ENCODE data around the gene GLI1.

GLI1 gene

DNA sequence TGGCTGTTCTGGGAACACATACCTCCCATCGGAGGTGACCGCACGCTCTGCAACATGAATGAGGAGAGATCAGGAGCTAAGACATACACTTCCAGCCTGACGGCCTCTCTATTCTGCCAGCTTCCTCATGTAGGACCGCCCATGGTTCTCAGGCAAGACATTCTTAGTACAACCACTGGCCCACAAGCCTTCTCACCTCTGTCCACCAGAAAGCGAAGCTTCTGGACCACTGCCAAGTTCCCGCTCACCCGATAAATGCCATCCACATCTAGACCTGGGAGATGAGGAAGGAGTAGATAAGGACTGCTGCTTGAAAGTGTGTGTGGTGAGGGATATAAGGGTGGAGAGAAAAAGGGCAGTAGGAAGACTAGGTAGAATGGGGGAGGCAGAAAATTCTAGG lies 14.8 kb downstream of the GLI1 start:
- no peak overlapping the region for H3K27ac ChIP-seq
- H3K9ac ChIP-seq = no peak overlapping the region
- H2AFZ ChIP-seq = no peak overlapping the region
- peaks cover 7% of the 10 kb centered on the region for H3K27me3 ChIP-seq (ENCODE audit: control insufficient read depth, insufficient read depth, low read length)
- H3K4me1 ChIP-seq = peaks cover 11% of the 10 kb centered on the region
- H3K4me3 ChIP-seq (ENCODE audit: low read depth, low read length) = no peak overlapping the region
- TF ChIP-seq, protein P1, sequence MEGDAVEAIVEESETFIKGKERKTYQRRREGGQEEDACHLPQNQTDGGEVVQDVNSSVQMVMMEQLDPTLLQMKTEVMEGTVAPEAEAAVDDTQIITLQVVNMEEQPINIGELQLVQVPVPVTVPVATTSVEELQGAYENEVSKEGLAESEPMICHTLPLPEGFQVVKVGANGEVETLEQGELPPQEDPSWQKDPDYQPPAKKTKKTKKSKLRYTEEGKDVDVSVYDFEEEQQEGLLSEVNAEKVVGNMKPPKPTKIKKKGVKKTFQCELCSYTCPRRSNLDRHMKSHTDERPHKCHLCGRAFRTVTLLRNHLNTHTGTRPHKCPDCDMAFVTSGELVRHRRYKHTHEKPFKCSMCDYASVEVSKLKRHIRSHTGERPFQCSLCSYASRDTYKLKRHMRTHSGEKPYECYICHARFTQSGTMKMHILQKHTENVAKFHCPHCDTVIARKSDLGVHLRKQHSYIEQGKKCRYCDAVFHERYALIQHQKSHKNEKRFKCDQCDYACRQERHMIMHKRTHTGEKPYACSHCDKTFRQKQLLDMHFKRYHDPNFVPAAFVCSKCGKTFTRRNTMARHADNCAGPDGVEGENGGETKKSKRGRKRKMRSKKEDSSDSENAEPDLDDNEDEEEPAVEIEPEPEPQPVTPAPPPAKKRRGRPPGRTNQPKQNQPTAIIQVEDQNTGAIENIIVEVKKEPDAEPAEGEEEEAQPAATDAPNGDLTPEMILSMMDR (IDR thresholded peaks at IDR 0.05) = no peak
- H3K36me3 ChIP-seq (ENCODE audit: control insufficient read depth, insufficient read depth, low read length) = no peaks in the 10 kb centered on the region
- H3K4me2 ChIP-seq (ENCODE audit: low read length) = no peak overlapping the region
- H3K79me2 ChIP-seq = no peaks in the 10 kb centered on the region
- no peaks in the 10 kb centered on the region for H3K9me3 ChIP-seq (ENCODE audit: control insufficient read depth, low read length)

DNA sequence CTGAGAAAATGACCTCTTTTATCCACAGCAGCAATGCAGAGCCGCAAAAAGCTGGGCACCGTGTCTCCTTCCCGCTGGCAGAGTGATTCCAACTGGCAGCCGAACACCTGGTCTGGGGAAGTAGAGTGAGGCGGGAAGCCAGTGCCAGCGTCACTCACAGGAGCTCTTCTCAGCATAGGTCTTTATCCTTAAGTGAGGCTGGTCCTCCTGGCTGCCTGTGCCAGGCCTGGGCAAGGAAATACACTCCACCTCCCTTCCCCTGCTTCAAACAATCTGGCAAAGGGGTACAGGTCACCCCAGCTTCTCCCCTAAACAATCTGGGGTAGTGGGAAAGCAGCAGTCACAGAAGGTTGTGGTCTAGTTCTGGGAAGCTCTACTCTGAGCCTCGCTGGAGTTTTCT lies 15.3 kb downstream of the GLI1 start:
- Histone ChIP-seq H3K27me3 (ENCODE audit: control insufficient read depth, insufficient read depth, low read length) (peaks cover 7% of the 10 kb centered on the region), H3K9me3 (ENCODE audit: control insufficient read depth, low read length) (no peaks in the 10 kb centered on the region), H2AFZ (peak overlapping the region; percentile 64), H3K4me3 (ENCODE audit: low read depth, low read length) (no peak overlapping the region), H3K9ac (no peak overlapping the region), H3K79me2 (no peaks in the 10 kb centered on the region), H3K36me3 (ENCODE audit: control insufficient read depth, insufficient read depth, low read length) (no peaks in the 10 kb centered on the region), H3K27ac (no peak overlapping the region), H3K4me2 (ENCODE audit: low read length) (peak overlapping the region; percentile 68), H3K4me1 (peaks cover 11% of the 10 kb centered on the region)
- TF ChIP-seq, protein P1 (IDR thresholded peaks at IDR 0.05) = no peak

DNA sequence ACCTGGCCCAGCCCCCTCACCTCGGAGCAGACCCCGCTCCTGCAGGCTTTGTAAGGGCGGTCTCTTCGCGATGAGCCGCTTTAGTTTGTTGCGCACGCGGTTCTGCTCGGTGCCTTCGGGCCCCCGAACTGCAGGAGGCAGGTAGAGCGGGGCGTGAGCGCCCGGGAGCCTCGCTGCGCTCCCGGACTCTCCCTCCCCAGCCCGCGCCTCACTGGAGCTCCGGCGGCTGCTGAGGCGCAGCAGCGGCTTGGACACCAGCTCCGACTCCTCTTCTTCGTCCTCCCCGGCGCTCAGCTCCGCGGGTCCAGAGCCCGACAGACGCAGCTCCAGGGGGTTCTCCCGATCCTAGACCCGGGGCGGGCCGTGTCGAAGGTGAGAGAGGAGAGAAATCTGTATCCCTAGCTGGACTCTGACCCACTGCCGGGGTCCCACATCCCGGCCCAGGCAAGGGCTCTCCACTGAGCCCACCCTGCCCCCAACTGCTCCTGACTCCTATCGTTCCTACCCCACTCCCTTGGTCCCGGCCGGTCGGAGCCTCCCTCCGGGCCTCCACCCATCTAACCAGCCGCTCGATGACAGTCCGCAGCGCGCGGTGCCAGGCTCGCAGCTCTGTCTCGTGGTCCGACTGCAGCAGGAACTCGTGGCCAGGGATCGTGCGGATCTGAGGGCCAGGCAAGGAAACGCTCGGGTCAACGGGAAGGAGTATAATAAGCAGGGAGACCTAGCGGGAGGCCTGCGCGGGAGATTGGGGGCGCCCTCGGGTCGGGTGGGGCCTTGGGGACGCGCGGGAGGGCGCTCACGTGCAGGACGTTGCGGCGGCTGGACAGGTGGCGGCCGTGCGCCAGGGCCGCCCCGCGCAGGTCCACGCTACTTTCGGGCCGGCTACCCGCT lies 15.9 kb downstream of the GLI1 start:
- peaks cover 7% of the 10 kb centered on the region for H3K27me3 ChIP-seq (ENCODE audit: control insufficient read depth, insufficient read depth, low read length)
- H3K9ac ChIP-seq = no peak overlapping the region
- TF ChIP-seq, protein P1 (IDR thresholded peaks at IDR 0.05) = no peak

DNA sequence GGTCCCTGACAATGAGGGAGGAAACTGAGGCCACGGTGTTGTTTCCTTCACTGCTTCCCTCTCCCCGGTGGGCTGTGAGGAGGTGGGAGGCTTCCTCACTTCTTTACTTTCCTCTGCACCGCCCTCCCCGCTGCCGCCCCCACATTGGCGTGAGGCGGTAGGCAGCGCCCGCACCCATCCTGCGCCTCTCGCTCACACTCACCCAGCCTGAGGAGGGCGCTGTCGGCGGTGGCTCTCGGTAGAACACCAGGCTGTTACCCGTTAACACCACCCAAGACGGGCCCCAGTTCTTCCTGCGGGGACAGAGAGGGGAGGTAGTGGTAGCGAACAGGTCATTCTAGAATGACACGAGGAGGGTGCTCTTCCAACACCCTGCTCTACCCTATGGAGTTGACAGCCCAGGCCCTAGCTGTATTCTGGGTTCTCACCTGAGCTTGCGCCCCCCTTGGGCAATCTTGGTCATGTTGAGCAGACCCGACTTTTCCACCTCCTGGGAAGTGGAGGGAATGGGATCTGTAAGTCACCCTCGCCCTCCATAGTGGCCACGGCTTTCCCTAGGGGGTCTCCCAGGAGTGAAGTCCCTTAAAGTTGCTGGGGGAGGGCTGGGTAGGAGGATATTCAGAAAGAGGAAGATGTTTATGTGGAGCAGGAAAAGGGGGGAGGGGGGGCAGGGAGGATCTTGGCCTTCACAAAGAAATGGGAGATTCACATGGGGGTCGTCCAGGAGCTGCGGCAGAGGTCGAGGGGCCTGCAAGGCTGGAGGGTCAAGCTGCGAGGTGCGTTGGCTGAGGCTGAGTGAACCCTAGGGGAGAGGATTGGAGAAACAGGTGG lies 16.8 kb downstream of the GLI1 start:
- H3K4me1 ChIP-seq = peaks cover 11% of the 10 kb centered on the region
- H3K27me3 ChIP-seq (ENCODE audit: control insufficient read depth, insufficient read depth, low read length) = peaks cover 7% of the 10 kb centered on the region
- peak overlapping the region; percentile 68 for H3K4me2 ChIP-seq (ENCODE audit: low read length)
- no peaks in the 10 kb centered on the region for H3K36me3 ChIP-seq (ENCODE audit: control insufficient read depth, insufficient read depth, low read length)
- no peak overlapping the region for H3K9ac ChIP-seq
- no peaks in the 10 kb centered on the region for H3K79me2 ChIP-seq
- H3K27ac ChIP-seq = no peak overlapping the region
- H2AFZ ChIP-seq = peak overlapping the region; percentile 64
- no peaks in the 10 kb centered on the region for H3K9me3 ChIP-seq (ENCODE audit: control insufficient read depth, low read length)
- peak overlapping the region; percentile 34 for H3K4me3 ChIP-seq (ENCODE audit: low read depth, low read length)
- TF ChIP-seq, protein P1 (IDR thresholded peaks at IDR 0.05) = no peak

More for the DNA sequence above, 15.9 kb downstream of the GLI1 start:
- Histone ChIP-seq H3K79me2 (no peaks in the 10 kb centered on the region), H2AFZ (peak overlapping the region; percentile 64), H3K36me3 (ENCODE audit: control insufficient read depth, insufficient read depth, low read length) (no peaks in the 10 kb centered on the region), H3K4me2 (ENCODE audit: low read length) (peak overlapping the region; percentile 68), H3K27ac (no peak overlapping the region), H3K4me1 (peaks cover 11% of the 10 kb centered on the region), H3K9me3 (ENCODE audit: control insufficient read depth, low read length) (no peaks in the 10 kb centered on the region), H3K4me3 (ENCODE audit: low read depth, low read length) (peak overlapping the region; percentile 34)
